ENCODE data around the gene CNTNAP5. TPM values are rescaled to one million over a fixed set of nuclear protein-coding genes. Genes with fewer than 3 reads are reported as not detected.

The CNTNAP5 gene
- polyA plus RNA-seq, 3 donors from 2014 or later, result not detected

- DNase-seq, result no peak
- Mint-ChIP-seq H3K4me3 (no peak overlapping the region), H3K9me3 (peaks cover 3 to 19% (median 10%) of the 10 kb centered on the region in 6 donors), H3K27me3 (ENCODE audit: low read depth in 3 of 3) (peaks cover 0 to 3% (median 2%) of the 10 kb centered on the region in 3 donors), H3K27ac (no peak overlapping the region), H3K36me3 (no peaks in the 10 kb centered on the region), H3K4me1 (no peaks in the 10 kb centered on the region)
Observed at GRCh38 chr2:124081154-124081716, 56.1 kb downstream of the CNTNAP5 start.

GRCh38 chr2:124088616-124089015 is 63.5 kb downstream of the CNTNAP5 start:
- H3K36me3 Mint-ChIP-seq, result no peaks in the 10 kb centered on the region
- H3K27me3 Mint-ChIP-seq (ENCODE audit: low read depth in 3 of 3), result peaks cover 0 to 2% (median 1%) of the 10 kb centered on the region in 3 donors
- H3K9me3 Mint-ChIP-seq, result peaks cover 3 to 49% (median 19%) of the 10 kb centered on the region in 6 donors
- no peak for DNase-seq
- H3K4me3 Mint-ChIP-seq, result no peak overlapping the region
- H3K27ac Mint-ChIP-seq, result no peak overlapping the region
- no peaks in the 10 kb centered on the region for H3K4me1 Mint-ChIP-seq

- H3K9me3 Mint-ChIP-seq, result peaks cover 0 to 43% (median 15%) of the 10 kb centered on the region in 6 donors
- H3K36me3 Mint-ChIP-seq, result no peaks in the 10 kb centered on the region
- H3K4me1 Mint-ChIP-seq, result no peaks in the 10 kb centered on the region
- DNase-seq, result no peak
- no peak overlapping the region for H3K4me3 Mint-ChIP-seq
- H3K27me3 Mint-ChIP-seq (ENCODE audit: low read depth in 3 of 3), result no peaks in the 10 kb centered on the region
- H3K27ac Mint-ChIP-seq, result no peak overlapping the region
Observed at GRCh38 chr2:124091721-124092120, 66.6 kb downstream of the CNTNAP5 start.

- no peak for DNase-seq
- Mint-ChIP-seq H3K9me3 (peaks cover 0 to 41% (median 12%) of the 10 kb centered on the region in 6 donors), H3K27me3 (ENCODE audit: low read depth in 3 of 3) (no peaks in the 10 kb centered on the region), H3K36me3 (no peaks in the 10 kb centered on the region), H3K4me1 (no peaks in the 10 kb centered on the region), H3K4me3 (no peak overlapping the region), H3K27ac (no peak overlapping the region)
Observed at GRCh38 chr2:124092651-124093050, 67.6 kb downstream of the CNTNAP5 start.

GRCh38 chr2:124104914-124105313 is 79.8 kb downstream of the CNTNAP5 start:
- H3K27ac Mint-ChIP-seq, result no peak overlapping the region
- no peak overlapping the region for H3K4me3 Mint-ChIP-seq
- peaks cover 0 to 2% (median 1%) of the 10 kb centered on the region in 3 donors for H3K27me3 Mint-ChIP-seq (ENCODE audit: low read depth in 3 of 3)
- no peak for DNase-seq
- peaks cover 0 to 9% (median 2%) of the 10 kb centered on the region in 6 donors for H3K9me3 Mint-ChIP-seq
- no peaks in the 10 kb centered on the region for H3K4me1 Mint-ChIP-seq
- no peaks in the 10 kb centered on the region for H3K36me3 Mint-ChIP-seq

- no peak overlapping the region for H3K27ac Mint-ChIP-seq
- H3K36me3 Mint-ChIP-seq, result no peaks in the 10 kb centered on the region
- no peak overlapping the region for H3K4me3 Mint-ChIP-seq
- no peaks in the 10 kb centered on the region for H3K4me1 Mint-ChIP-seq
- peaks cover 0 to 10% (median under 1%) of the 10 kb centered on the region in 6 donors for H3K9me3 Mint-ChIP-seq
- no peak for DNase-seq
- H3K27me3 Mint-ChIP-seq (ENCODE audit: low read depth in 3 of 3), result peaks cover 0 to 1% (median 0%) of the 10 kb centered on the region in 3 donors
Observed at GRCh38 chr2:124112206-124112605, 87.1 kb downstream of the CNTNAP5 start.

GRCh38 chr2:124112966-124113365 is 87.9 kb downstream of the CNTNAP5 start:
- H3K4me1 Mint-ChIP-seq, result no peaks in the 10 kb centered on the region

GRCh38 chr2:124120246-124120645 is 95.2 kb downstream of the CNTNAP5 start:
- H3K4me3 Mint-ChIP-seq, result no peak overlapping the region
- H3K36me3 Mint-ChIP-seq, result no peaks in the 10 kb centered on the region
- no peak for DNase-seq
- H3K27me3 Mint-ChIP-seq (ENCODE audit: low read depth in 3 of 3), result peaks cover 0 to 1% (median 0%) of the 10 kb centered on the region in 3 donors
- no peaks in the 10 kb centered on the region for H3K4me1 Mint-ChIP-seq
- no peak overlapping the region for H3K27ac Mint-ChIP-seq
- peaks cover 3 to 51% (median 15%) of the 10 kb centered on the region in 6 donors for H3K9me3 Mint-ChIP-seq

More at GRCh38 chr2:124112966-124113365, 87.9 kb downstream of the CNTNAP5 start:
- H3K36me3 Mint-ChIP-seq, result no peaks in the 10 kb centered on the region
- H3K9me3 Mint-ChIP-seq, result peaks cover 0 to 10% (median under 1%) of the 10 kb centered on the region in 6 donors
- peaks cover 0 to 1% (median 0%) of the 10 kb centered on the region in 3 donors for H3K27me3 Mint-ChIP-seq (ENCODE audit: low read depth in 3 of 3)
- H3K4me3 Mint-ChIP-seq, result no peak overlapping the region
- no peak overlapping the region for H3K27ac Mint-ChIP-seq
- no peak for DNase-seq

- Mint-ChIP-seq H3K27ac (no peak overlapping the region), H3K4me3 (no peak overlapping the region), H3K27me3 (ENCODE audit: low read depth in 3 of 3) (peaks cover 0 to 1% (median 0%) of the 10 kb centered on the region in 3 donors), H3K4me1 (no peaks in the 10 kb centered on the region), H3K36me3 (no peaks in the 10 kb centered on the region), H3K9me3 (peaks cover 6 to 60% (median 18%) of the 10 kb centered on the region in 6 donors)
- DNase-seq, result no peak
Observed at GRCh38 chr2:124121106-124121505, 96.0 kb downstream of the CNTNAP5 start.

GRCh38 chr2:124121760-124122275 is 96.7 kb downstream of the CNTNAP5 start:
- H3K27me3 Mint-ChIP-seq (ENCODE audit: low read depth in 3 of 3), result peaks cover 0 to 1% (median 0%) of the 10 kb centered on the region in 3 donors
- no peak overlapping the region for H3K4me3 Mint-ChIP-seq
- peaks cover 6 to 60% (median 20%) of the 10 kb centered on the region in 6 donors for H3K9me3 Mint-ChIP-seq
- no peak overlapping the region for H3K27ac Mint-ChIP-seq
- no peak for DNase-seq
- no peaks in the 10 kb centered on the region for H3K4me1 Mint-ChIP-seq
- H3K36me3 Mint-ChIP-seq, result no peaks in the 10 kb centered on the region

GRCh38 chr2:124122340-124122739 is 97.3 kb downstream of the CNTNAP5 start:
- peaks cover 6 to 60% (median 20%) of the 10 kb centered on the region in 6 donors for H3K9me3 Mint-ChIP-seq
- H3K4me3 Mint-ChIP-seq, result no peak overlapping the region
- DNase-seq, result no peak
- H3K36me3 Mint-ChIP-seq, result no peaks in the 10 kb centered on the region
- no peak overlapping the region for H3K27ac Mint-ChIP-seq
- H3K4me1 Mint-ChIP-seq, result no peaks in the 10 kb centered on the region
- H3K27me3 Mint-ChIP-seq (ENCODE audit: low read depth in 3 of 3), result peaks cover 0 to 1% (median 0%) of the 10 kb centered on the region in 3 donors

GRCh38 chr2:124131276-124131675 is 106.2 kb downstream of the CNTNAP5 start:
- H3K36me3 Mint-ChIP-seq, result no peaks in the 10 kb centered on the region
- peaks cover 3 to 30% (median 8%) of the 10 kb centered on the region in 6 donors for H3K9me3 Mint-ChIP-seq
- no peak overlapping the region for H3K27ac Mint-ChIP-seq
- no peak overlapping the region for H3K4me3 Mint-ChIP-seq
- no peak for DNase-seq
- H3K27me3 Mint-ChIP-seq (ENCODE audit: low read depth in 3 of 3), result no peaks in the 10 kb centered on the region
- H3K4me1 Mint-ChIP-seq, result no peaks in the 10 kb centered on the region

GRCh38 chr2:124136110-124136509 is 111.0 kb downstream of the CNTNAP5 start:
- Mint-ChIP-seq H3K36me3 (no peaks in the 10 kb centered on the region), H3K4me1 (no peaks in the 10 kb centered on the region), H3K27ac (no peak overlapping the region), H3K9me3 (peaks cover 0 to 41% (median 8%) of the 10 kb centered on the region in 6 donors), H3K27me3 (ENCODE audit: low read depth in 3 of 3) (no peaks in the 10 kb centered on the region), H3K4me3 (no peak overlapping the region)
- no peak for DNase-seq

GRCh38 chr2:124138076-124138475 is 113.0 kb downstream of the CNTNAP5 start:
- Mint-ChIP-seq H3K36me3 (no peaks in the 10 kb centered on the region), H3K9me3 (peaks cover 2 to 39% (median 8%) of the 10 kb centered on the region in 6 donors), H3K27me3 (ENCODE audit: low read depth in 3 of 3) (no peaks in the 10 kb centered on the region), H3K4me3 (no peak overlapping the region), H3K27ac (no peak overlapping the region), H3K4me1 (no peaks in the 10 kb centered on the region)
- no peak for DNase-seq
